ENCODE data around the gene GKAP1. TPM values are rescaled to one million over a fixed set of nuclear protein-coding genes. Genes with fewer than 3 reads are reported as not detected.

GKAP1 gene
- total RNA-seq, 1 experiment from 2014 or later = 0.86 TPM

DNA sequence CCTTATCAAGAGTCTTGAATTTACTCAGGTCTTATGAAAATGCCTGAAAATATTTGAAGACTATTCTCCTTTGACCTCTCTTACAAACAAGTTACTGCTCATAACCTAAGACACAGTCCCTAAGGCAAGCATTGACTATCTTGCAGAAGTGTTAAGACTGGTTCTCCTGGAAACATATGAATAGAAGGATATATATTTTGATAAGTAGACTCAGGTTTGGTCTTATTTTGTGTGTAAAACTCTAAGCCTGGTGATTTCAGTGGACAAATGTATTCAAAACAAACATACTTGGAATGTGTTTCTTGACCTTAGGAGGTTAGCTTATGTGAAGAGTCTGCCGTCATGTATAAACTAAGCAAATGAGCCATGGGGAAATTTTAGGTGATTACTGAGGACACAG lies 102.3 kb downstream of the GKAP1 start:
- H3K4me3 ChIP-seq (ENCODE audit: low read depth, low read length) = no peak overlapping the region
- Mint-ChIP-seq H3K27ac (ENCODE audit: unreplicated experiment) (no peak overlapping the region), H3K27me3 (ENCODE audit: insufficient read depth, unreplicated experiment) (no peaks in the 10 kb centered on the region), H3K36me3 (ENCODE audit: insufficient read depth, unreplicated experiment) (no peaks in the 10 kb centered on the region), H3K9me3 (ENCODE audit: unreplicated experiment) (no peaks in the 10 kb centered on the region), H3K4me3 (ENCODE audit: unreplicated experiment) (no peak overlapping the region), H3K4me1 (ENCODE audit: low read depth, unreplicated experiment) (no peaks in the 10 kb centered on the region)
- no peak for DNase-seq
- no TSS peak for BruUV-seq (replicated peaks)
- H3K36me3 ChIP-seq (ENCODE audit: control insufficient read depth, insufficient read depth, low read length) = no peaks in the 10 kb centered on the region
- CTCF ChIA-PET = no interaction called here
- no peaks in the 10 kb centered on the region for H3K9me3 ChIP-seq
- POLR2A ChIA-PET = no interaction called here
- TF ChIP-seq, protein P1, sequence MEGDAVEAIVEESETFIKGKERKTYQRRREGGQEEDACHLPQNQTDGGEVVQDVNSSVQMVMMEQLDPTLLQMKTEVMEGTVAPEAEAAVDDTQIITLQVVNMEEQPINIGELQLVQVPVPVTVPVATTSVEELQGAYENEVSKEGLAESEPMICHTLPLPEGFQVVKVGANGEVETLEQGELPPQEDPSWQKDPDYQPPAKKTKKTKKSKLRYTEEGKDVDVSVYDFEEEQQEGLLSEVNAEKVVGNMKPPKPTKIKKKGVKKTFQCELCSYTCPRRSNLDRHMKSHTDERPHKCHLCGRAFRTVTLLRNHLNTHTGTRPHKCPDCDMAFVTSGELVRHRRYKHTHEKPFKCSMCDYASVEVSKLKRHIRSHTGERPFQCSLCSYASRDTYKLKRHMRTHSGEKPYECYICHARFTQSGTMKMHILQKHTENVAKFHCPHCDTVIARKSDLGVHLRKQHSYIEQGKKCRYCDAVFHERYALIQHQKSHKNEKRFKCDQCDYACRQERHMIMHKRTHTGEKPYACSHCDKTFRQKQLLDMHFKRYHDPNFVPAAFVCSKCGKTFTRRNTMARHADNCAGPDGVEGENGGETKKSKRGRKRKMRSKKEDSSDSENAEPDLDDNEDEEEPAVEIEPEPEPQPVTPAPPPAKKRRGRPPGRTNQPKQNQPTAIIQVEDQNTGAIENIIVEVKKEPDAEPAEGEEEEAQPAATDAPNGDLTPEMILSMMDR (IDR thresholded peaks at IDR 0.05; ENCODE audit: insufficient read depth in 1 of 2, low read depth in 1 of 2, low read length in 1 of 2, severe bottlenecking in 1 of 2, unreplicated experiment in 1 of 2) = no peak
- intact Hi-C loops (cut with micrococcal nuclease; ENCODE audit: unreplicated experiment) = no loop called here
- no peaks in the 10 kb centered on the region for H3K4me1 ChIP-seq
- no peaks in the 10 kb centered on the region for H3K27me3 ChIP-seq (replicated peaks; ENCODE audit: control insufficient read depth, insufficient read depth, low read length)

DNA sequence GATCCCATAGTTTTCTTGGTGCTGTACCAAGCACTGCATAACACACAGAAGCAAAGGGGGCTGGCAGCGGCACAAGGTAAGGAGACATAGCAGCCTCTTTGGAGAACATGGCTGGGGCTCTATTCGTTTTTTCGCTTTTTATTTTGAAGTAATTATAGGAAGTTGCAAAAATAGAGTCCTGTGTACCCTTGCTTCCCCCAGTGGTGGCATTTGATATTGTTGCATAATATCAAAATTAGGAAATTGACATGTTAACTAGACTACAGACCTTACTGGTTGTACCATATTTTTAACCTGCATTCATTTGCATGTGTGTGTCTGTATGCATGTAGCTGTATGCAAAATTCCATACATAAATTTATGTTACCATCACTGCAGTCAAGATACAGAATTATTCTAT lies 103.2 kb downstream of the GKAP1 start:
- Mint-ChIP-seq H3K4me1 (ENCODE audit: low read depth, unreplicated experiment) (no peaks in the 10 kb centered on the region), H3K9me3 (ENCODE audit: unreplicated experiment) (no peaks in the 10 kb centered on the region), H3K36me3 (ENCODE audit: insufficient read depth, unreplicated experiment) (peaks cover 3% of the 10 kb centered on the region), H3K27me3 (ENCODE audit: insufficient read depth, unreplicated experiment) (no peaks in the 10 kb centered on the region), H3K4me3 (ENCODE audit: unreplicated experiment) (no peak overlapping the region), H3K27ac (ENCODE audit: unreplicated experiment) (no peak overlapping the region)
- intact Hi-C loops (cut with micrococcal nuclease; ENCODE audit: unreplicated experiment) = no loop called here
- Histone ChIP-seq H3K9me3 (no peaks in the 10 kb centered on the region), H3K4me1 (no peaks in the 10 kb centered on the region), H3K36me3 (ENCODE audit: control insufficient read depth, insufficient read depth, low read length) (no peaks in the 10 kb centered on the region), H3K27me3 (replicated peaks; ENCODE audit: control insufficient read depth, insufficient read depth, low read length) (no peaks in the 10 kb centered on the region), H3K4me3 (ENCODE audit: low read depth, low read length) (no peak overlapping the region)
- POLR2A ChIA-PET = no interaction called here
- TF ChIP-seq, protein P1 (IDR thresholded peaks at IDR 0.05; ENCODE audit: insufficient read depth in 1 of 2, low read depth in 1 of 2, low read length in 1 of 2, severe bottlenecking in 1 of 2, unreplicated experiment in 1 of 2) = no peak
- CTCF ChIA-PET = no interaction called here
- no peak for DNase-seq
- no TSS peak for BruUV-seq (replicated peaks)

DNA sequence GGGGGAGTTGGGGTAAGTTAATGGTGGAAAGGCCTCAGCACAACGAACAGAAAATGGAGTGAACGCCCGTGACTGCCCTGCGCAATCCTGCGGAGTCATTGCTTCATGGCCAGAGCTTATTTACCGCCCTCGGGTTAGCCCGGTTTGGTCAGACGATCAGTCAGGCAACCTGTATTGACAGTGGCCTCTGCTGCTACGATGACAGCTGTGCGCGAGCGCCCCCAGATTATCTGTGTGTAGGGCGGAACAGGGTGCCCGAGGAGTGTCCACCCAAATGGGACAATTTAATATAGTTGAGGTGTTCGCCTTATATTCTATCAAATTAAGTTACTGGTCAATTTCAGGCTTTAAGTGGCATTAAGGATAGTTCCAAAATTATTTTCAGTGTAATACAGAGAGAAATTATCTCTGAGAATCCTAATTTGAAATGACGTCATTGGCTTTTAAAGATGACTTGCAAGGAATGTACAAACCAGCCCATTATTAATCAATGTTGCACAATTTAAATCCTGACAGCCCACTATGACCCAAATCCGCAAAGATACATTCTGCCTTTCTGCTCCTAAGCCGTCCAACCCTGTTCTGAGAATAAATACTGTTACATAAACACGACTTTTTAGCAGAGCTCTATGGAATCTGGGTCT lies 108.9 kb downstream of the GKAP1 start:
- Histone ChIP-seq H3K9me3 (no peaks in the 10 kb centered on the region), H3K4me3 (ENCODE audit: low read depth, low read length) (peak overlapping the region; percentile 87), H3K27me3 (replicated peaks; ENCODE audit: control insufficient read depth, insufficient read depth, low read length) (no peaks in the 10 kb centered on the region), H3K36me3 (ENCODE audit: control insufficient read depth, insufficient read depth, low read length) (no peaks in the 10 kb centered on the region), H3K4me1 (0 out of 2 replicates have a peak, but pooled peaks cover 4% of the 10 kb centered on the region)
- no peaks in the 10 kb centered on the region for H3K9me3 Mint-ChIP-seq (ENCODE audit: unreplicated experiment)
- TF ChIP-seq, protein P1 (IDR thresholded peaks at IDR 0.05; ENCODE audit: insufficient read depth in 1 of 2, low read depth in 1 of 2, low read length in 1 of 2, severe bottlenecking in 1 of 2, unreplicated experiment in 1 of 2) = peak; percentile 14 to 36
- DNase-seq = peak; percentile 77
- H3K27ac Mint-ChIP-seq (ENCODE audit: unreplicated experiment) = peak overlapping the region; percentile 99
- intact Hi-C loops (cut with micrococcal nuclease; ENCODE audit: unreplicated experiment) = loop anchor here (5.0 kb wide), 2 partner anchors 41 to 61 kb away; no protein-coding TSS in a partner anchor
- no peaks in the 10 kb centered on the region for H3K27me3 Mint-ChIP-seq (ENCODE audit: insufficient read depth, unreplicated experiment)
- peak overlapping the region; percentile 90 for H3K4me3 Mint-ChIP-seq (ENCODE audit: unreplicated experiment)
- ChIA-PET CTCF (no interaction called here), POLR2A (no interaction called here)
- H3K36me3 Mint-ChIP-seq (ENCODE audit: insufficient read depth, unreplicated experiment) = peaks cover 36% of the 10 kb centered on the region
- no peaks in the 10 kb centered on the region for H3K4me1 Mint-ChIP-seq (ENCODE audit: low read depth, unreplicated experiment)
- TSS peak; percentile 87 for BruUV-seq (replicated peaks)
